Breast epithelium (tissue), 3 donors: ENCODE results near the gene CYB561A3.

Source experiments
- POLR2A ChIP-seq: fragments of 450-650 bp; IDR thresholded peaks from one replicate; pipeline ENCODE4 v1.6.1; 2016; ENCODE audit warnings: antibody characterized with exemption, mild to moderate bottlenecking, moderate library complexity
- POLR2AphosphoS5 ChIP-seq, 3 donors: sonication (generic); formaldehyde crosslinking; IDR thresholded peaks; one replicate each; pipeline ENCODE4 v1.6.1; 2017; ENCODE audit warnings: antibody characterized with exemption in 3 of 3
- TF ChIP-seq, protein P1 (sequence below), 3 donors: fragments of 450-650 bp; IDR thresholded peaks; one replicate each; pipeline ENCODE4 v1.5.1; 2016 to 2017; ENCODE audit warnings: antibody characterized with exemption in 3 of 3, mild to moderate bottlenecking in 3 of 3, moderate library complexity in 3 of 3

- TF ChIP-seq, protein P1, sequence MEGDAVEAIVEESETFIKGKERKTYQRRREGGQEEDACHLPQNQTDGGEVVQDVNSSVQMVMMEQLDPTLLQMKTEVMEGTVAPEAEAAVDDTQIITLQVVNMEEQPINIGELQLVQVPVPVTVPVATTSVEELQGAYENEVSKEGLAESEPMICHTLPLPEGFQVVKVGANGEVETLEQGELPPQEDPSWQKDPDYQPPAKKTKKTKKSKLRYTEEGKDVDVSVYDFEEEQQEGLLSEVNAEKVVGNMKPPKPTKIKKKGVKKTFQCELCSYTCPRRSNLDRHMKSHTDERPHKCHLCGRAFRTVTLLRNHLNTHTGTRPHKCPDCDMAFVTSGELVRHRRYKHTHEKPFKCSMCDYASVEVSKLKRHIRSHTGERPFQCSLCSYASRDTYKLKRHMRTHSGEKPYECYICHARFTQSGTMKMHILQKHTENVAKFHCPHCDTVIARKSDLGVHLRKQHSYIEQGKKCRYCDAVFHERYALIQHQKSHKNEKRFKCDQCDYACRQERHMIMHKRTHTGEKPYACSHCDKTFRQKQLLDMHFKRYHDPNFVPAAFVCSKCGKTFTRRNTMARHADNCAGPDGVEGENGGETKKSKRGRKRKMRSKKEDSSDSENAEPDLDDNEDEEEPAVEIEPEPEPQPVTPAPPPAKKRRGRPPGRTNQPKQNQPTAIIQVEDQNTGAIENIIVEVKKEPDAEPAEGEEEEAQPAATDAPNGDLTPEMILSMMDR (IDR thresholded peaks at IDR 0.05) = no peak
- no peak for TF ChIP-seq POLR2AphosphoS5 (IDR thresholded peaks at IDR 0.05)
- TF ChIP-seq POLR2A = no peak
Observed at GRCh38 chr11:61406991-61407728, 45.5 kb upstream of the CYB561A3 start.
